ENCODE results near the gene PPP1R14C.
"Not testable (repeated sequence)": the region's sequence is repeated elsewhere in the genome, so short reads cannot be mapped to it uniquely, and the experiment has no call there.

PPP1R14C gene

DNA sequence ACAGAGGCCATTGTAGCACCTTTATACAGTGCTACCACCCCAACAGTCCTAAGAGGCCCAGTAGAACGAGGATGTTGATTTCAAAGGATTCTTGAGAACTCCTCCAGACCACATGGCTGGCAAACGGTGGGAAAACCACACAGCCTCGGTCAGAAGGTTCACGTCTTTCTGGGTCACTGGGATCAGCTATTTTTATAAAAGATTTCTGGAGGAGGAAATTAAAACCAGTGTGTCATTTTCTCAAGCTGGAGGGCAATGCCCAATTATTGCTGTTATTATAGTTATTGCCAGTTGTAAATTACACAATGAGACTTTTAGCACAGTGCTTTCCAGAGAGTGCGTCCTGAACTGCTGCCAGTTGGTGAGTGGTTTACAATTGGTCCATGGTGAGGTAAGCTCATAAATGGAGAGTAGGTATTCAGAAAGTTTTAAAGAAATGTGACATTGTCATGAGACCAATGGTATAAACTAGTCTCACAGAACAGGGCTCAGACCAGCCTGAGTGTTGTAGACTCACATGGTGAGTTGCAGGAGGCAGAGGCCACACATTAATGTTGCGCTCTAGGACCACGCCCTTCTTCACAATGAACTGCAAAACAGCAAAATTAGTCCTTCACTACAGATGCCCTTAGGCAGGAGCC is 8.4 kb upstream of the PPP1R14C start:
- no peak for DNase-seq (ENCODE audit: low read depth, low spot score)
- no peak overlapping the region for H3K27ac ChIP-seq

DNA sequence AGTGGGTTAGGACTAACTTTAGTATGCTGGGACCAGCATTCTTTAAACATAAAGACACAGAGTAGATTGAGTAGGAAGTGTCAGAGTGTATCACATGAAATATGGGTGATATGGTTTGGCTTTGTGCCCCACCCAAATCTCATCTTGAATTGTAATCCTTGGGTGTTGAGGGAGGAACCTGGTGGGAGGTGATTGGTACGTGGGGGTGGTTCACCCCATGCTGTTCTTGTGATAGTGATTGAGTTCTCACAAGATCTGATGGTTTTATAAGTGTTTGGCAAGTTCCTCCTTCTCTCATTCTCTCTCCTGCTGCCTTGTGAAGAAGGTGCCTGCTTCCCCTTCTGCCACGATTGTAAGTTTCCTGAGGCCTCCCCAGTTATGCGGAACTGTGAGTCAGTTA is 5.1 kb upstream of the PPP1R14C start:
- DNase-seq (ENCODE audit: low read depth, low spot score); H3K27ac ChIP-seq: not testable (repeated sequence)

DNA sequence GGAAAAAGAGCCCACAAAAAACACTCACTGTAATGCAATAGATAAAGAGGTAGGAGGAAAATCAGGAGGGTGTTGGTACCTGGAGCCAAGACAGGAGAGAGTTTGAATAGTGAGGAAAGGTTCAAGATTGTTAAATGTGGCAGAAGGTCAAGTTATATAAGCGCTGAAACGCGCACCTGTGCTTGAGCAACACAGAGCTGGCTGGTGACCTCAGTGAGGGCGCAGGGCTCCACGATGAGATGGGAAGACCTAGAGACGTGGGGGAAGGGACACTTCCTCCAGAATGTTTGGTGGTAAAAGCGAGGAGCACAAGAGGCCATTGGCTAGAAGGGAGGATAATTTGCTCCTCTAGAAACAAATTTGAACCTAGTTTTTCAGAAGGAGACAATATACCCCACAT is 4.2 kb upstream of the PPP1R14C start:
- DNase-seq (ENCODE audit: low read depth, low spot score): no peak
- H3K27ac ChIP-seq: no peak overlapping the region

- DNase-seq (ENCODE audit: low read depth, low spot score): no peak
- no peak overlapping the region for H3K27ac ChIP-seq
Observed at GRCh38 chr6:150139533-150139932, 3.3 kb upstream of the PPP1R14C start.

DNA sequence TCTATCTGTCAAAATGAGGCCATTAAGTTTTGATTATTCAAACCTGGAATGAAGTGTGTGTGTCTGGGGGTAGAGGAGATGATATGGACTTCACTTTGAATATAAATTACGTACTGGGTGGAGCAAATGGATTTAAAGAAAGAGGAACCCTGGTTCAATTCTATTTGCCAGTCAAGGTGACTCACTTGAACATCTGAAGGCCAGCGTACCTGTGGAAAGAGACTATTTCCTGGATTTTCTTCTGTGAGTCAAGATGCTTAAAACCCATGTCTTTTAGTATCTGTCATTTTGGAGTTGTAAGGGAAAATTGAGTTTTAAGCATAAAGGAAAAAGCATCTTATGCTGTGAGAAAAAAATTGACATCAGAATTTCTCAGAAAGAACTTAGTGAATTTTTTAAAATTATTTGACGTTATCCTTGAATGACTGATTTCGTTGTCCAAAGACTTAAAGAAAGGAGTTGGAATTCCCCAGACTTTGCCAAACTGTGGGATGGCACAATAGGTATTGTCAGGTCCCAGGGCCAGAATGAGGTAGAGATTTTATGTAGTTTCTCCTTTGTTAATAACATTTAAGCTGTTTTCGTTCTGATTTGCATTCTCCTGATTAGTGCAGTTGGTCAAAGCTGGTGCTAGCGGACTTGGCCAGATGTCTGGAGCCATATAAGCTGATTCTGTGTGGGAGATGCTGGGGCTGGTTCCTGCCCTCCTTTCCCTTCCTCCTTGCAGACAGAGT is 2.4 kb upstream of the PPP1R14C start:
- no peak for DNase-seq (ENCODE audit: low read depth, low spot score)

GRCh38 chr6:150142097-150142669 is 661 bp upstream of the PPP1R14C start:
- DNase-seq (ENCODE audit: low read depth, low spot score): no peak
- H3K27ac ChIP-seq: peak overlapping the region; percentile 76

More for the DNA sequence above, 2.4 kb upstream of the PPP1R14C start:
- no peak overlapping the region for H3K27ac ChIP-seq

GRCh38 chr6:150143516-150144293 is 861 bp downstream of the PPP1R14C start:
- no peak for DNase-seq (ENCODE audit: low read depth, low spot score)
- H3K27ac ChIP-seq: peak overlapping the region; percentile 76

GRCh38 chr6:150144294-150144868 is 1.5 kb downstream of the PPP1R14C start:
- no peak for DNase-seq (ENCODE audit: low read depth, low spot score)

GRCh38 chr6:150145427-150145826 is 2.6 kb downstream of the PPP1R14C start:
- H3K27ac ChIP-seq: peak overlapping the region; percentile 76
- no peak for DNase-seq (ENCODE audit: low read depth, low spot score)

More at GRCh38 chr6:150144294-150144868, 1.5 kb downstream of the PPP1R14C start:
- peak overlapping the region; percentile 76 for H3K27ac ChIP-seq

- peak overlapping the region; percentile 76 for H3K27ac ChIP-seq
- DNase-seq (ENCODE audit: low read depth, low spot score): no peak
Observed at GRCh38 chr6:150145830-150146229, 3.0 kb downstream of the PPP1R14C start.

- H3K27ac ChIP-seq: peak overlapping the region; percentile 76
Observed at GRCh38 chr6:150146436-150146835, 3.6 kb downstream of the PPP1R14C start.

GRCh38 chr6:150149146-150149545 is 6.3 kb downstream of the PPP1R14C start:
- H3K27ac ChIP-seq: no peak overlapping the region
- no peak for DNase-seq (ENCODE audit: low read depth, low spot score)

More at GRCh38 chr6:150146436-150146835, 3.6 kb downstream of the PPP1R14C start:
- no peak for DNase-seq (ENCODE audit: low read depth, low spot score)

DNA sequence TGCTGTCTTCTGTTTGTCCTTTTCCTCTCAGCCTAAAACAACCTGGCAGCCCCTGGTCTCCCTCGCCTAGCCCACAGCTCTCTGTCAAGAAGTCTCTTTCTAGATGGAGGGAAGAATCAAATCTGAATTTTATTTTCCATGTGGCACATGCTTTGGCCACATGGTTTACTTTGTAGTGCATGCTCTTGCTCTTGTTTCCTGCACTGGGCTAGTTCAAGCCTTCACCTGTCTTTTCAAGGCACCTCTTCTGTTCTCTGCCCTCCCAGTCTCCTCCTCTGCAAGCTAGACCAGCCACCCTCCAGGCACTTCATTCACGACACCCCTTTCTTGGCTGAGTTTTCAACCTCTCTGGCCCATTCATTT is 7.6 kb downstream of the PPP1R14C start:
- no peak overlapping the region for H3K27ac ChIP-seq
- no peak for DNase-seq (ENCODE audit: low read depth, low spot score)

DNA sequence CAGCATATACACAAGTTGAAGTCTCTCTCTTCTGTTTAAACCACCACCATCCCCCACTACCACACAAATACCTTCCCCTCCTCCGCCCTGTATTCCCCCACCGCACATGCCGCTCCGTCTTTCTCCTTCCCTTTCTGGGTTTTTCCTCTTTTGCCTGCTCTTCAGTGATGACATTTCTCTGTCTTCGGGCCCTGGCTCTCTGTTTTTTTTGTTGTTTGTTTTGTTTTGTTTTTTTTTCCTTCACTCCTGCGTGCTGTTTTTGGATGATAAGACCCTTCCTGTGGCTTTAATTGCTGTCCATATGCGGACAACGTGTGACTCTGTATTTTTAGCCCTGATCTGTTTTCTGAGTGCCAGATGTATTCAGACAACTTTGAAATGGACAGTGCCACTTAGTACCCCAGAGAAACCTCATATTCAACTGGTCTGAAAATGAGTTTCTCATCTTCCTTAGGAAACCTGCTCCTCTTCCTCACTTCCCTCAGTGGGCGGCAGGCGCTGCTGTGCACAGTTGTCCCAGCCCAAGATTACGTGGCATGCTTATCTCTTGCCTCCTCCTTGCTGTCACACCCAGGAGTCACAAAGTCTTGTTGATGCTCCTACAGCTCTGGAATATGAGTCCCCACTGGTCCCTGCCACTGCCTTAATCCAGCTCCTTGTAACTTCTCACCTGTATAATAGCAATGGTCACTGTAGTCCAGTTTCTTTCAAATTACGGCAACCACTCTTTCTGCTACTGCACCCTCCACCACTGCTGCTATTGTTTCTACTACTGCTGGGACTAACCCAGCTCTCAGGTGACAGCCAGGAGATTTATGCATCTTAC is 8.2 kb downstream of the PPP1R14C start:
- no peak overlapping the region for H3K27ac ChIP-seq
- DNase-seq (ENCODE audit: low read depth, low spot score): no peak

DNA sequence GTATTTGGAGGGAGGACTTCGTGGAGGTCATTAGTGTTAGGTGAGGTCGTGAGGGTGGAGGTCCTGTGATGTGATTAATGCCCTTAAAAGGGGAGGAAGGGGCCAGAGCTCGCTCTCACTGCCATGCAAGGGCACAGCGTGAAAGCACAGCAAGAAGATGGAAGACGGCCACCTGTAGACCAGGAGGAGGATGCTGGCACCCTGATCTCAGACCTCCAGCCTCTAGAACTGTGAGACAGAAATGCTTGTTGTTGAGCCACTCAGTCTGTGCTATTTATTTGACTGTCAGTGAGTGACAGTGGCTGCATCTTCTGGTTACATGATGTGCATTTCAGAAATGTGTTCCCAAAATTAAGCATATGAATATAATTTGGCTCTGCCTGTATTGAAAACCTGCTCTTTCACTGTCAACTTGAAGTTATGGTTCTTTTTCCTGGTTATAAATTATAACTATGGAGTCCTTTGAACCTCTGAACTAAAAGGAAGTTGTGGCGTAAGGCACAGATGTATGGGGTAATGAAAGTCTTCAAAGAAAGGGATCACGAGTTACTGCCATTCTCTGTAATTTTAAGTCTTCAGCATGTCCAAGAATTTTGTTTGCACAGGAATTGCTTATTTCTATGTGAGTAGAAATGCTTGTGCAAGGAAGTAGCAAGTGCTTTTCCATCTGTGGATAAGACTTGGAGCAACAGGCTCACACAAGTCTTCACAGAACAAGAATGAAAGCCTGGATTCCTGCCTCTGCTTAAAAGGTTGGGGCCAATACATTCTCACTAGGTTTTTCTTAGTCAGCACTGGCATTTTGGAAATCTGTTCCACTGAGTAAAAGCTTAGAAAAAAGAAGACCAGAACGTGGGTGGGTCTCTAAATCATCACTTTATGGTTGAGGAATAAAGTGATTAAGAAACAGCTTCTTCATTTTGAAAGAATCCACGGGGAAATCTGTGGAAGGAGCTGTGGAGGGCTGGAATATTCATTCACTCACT is 10.3 kb downstream of the PPP1R14C start:
- peak overlapping the region; percentile 94 for H3K27ac ChIP-seq
- DNase-seq (ENCODE audit: low read depth, low spot score): peak; percentile 43

DNA sequence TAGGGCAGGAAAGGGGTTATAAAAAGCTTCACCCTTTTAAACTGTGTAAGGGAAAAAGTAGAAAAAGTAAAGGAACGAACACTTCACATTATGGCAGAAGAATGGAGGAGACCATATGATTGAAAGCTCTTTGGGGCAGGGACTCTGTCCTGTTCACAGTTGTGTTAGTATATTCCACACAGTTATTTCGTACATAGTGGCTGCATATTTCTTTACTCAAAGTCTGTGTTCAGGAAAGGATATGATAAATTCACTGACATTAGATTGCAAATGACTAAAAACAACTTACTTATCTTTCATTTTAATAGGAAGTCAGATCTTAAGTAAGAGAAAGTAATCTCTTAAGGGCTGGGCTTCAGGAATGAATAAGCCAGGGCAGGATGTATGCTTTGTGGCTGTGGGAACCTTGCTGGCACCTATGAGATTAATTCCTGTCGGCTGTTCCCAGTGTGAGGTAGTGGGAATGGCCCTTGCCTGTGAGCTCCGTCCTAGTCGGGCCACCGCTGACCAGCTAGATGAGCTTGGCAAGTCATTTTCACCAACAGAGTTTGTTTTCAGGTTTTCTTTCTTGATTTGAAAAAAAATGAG is 11.2 kb downstream of the PPP1R14C start:
- peak overlapping the region; percentile 94 for H3K27ac ChIP-seq
- no peak for DNase-seq (ENCODE audit: low read depth, low spot score)

DNA sequence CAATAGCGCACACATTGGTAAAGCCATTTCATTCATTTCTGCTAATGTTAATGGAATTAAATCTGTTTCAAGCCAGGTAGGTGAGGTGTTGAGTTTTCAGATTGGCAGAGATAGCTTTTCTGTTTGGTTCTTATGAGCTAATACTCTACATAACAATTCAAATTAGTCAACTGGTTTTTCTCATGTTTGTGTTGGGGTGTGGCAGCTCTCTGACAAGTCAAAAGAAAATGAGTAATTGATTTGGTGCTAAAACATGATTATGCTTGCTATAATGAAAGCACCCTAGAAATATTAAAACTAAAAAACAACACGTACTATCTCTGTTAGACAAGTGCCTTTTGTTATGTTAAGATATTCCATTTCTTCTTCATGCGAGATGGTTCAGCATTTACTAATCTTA is 13.6 kb downstream of the PPP1R14C start:
- peak overlapping the region; percentile 67 for H3K27ac ChIP-seq

GRCh38 chr6:150157081-150157480 is 14.2 kb downstream of the PPP1R14C start:
- no peak for DNase-seq (ENCODE audit: low read depth, low spot score)
- peak overlapping the region; percentile 67 for H3K27ac ChIP-seq

More for the DNA sequence above, 13.6 kb downstream of the PPP1R14C start:
- peak; percentile 75 for DNase-seq (ENCODE audit: low read depth, low spot score)
